ENCODE results near the gene TCF7. TPM values are rescaled to one million over a fixed set of nuclear protein-coding genes. Genes with fewer than 3 reads are reported as not detected.

The TCF7 gene
- total and polyA plus RNA-seq, 4 donors: 1.3 to 2.7 (median 2.2) TPM

GRCh38 chr5:134128648-134128995 is 14.1 kb downstream of the TCF7 start:
- TF ChIP-seq FOXA2 (IDR thresholded peaks at IDR 0.05) (no peak), RXRA (IDR thresholded peaks at IDR 0.05) (no peak), HNF4G (IDR thresholded peaks at IDR 0.05) (no peak), EGR1 (IDR thresholded peaks at IDR 0.05; ENCODE audit: low read depth in 2 of 2) (no peak), MAX (IDR thresholded peaks at IDR 0.05) (no peak), NR2F2 (IDR thresholded peaks at IDR 0.05) (no peak), ZBTB33 (IDR thresholded peaks at IDR 0.05) (no peak), FOXA1 (IDR thresholded peaks at IDR 0.05) (no peak), CTCF (IDR thresholded peaks at IDR 0.05; ENCODE audit: low read depth, low read length, missing input control) (no peak), GABPA (IDR thresholded peaks at IDR 0.05 in 1 of 2, conservative IDR thresholded peaks at IDR 0.05 in 1 of 2) (no peak), TAF1 (conservative IDR thresholded peaks at IDR 0.05) (no peak), YY1 (IDR thresholded peaks at IDR 0.05) (no peak), RAD21 (IDR thresholded peaks at IDR 0.05) (no peak), HNF4A (conservative IDR thresholded peaks at IDR 0.05) (no peak), SP1 (IDR thresholded peaks at IDR 0.05) (no peak)
- 94% methylated on average over 5 of the region's 5 CpGs for WGBS
- no peaks in the 10 kb centered on the region for H3K9me3 ChIP-seq (ENCODE audit: control insufficient read depth in 4 of 4, low read length in 3 of 4)
- no peak overlapping the region for H3K4me3 ChIP-seq (ENCODE audit: low read depth in 1 of 3, low read length in 3 of 3)
- no peak overlapping the region for H3K27ac ChIP-seq (ENCODE audit: low read depth in 1 of 2, low read length in 2 of 2)
- H3K36me3 ChIP-seq (ENCODE audit: control insufficient read depth in 4 of 4, insufficient read depth in 3 of 4, low read depth in 1 of 4, low read length in 3 of 4): no peaks in the 10 kb centered on the region
- H3K27me3 ChIP-seq (ENCODE audit: control insufficient read depth in 4 of 4, insufficient read depth in 4 of 4, low read length in 3 of 4): no peaks in the 10 kb centered on the region
- peaks cover 0 to 10% (median 6%) of the 10 kb centered on the region in 4 donors for H3K4me1 ChIP-seq (ENCODE audit: control insufficient read depth in 4 of 4, insufficient read depth in 4 of 4, low read length in 3 of 4)
- H3K9ac ChIP-seq (ENCODE audit: low read depth in 1 of 2, low read length in 2 of 2): no peak overlapping the region
- DNase-seq (ENCODE audit: low spot score): no peak

GRCh38 chr5:134129411-134130238 is 15.1 kb downstream of the TCF7 start:
- TF ChIP-seq FOXA2 (IDR thresholded peaks at IDR 0.05): no peak
- no peak for TF ChIP-seq HNF4A (conservative IDR thresholded peaks at IDR 0.05)
- TF ChIP-seq ATF3 (IDR thresholded peaks at IDR 0.05): no peak
- no peak for TF ChIP-seq REST (IDR thresholded peaks at IDR 0.05)
- TF ChIP-seq RXRA (IDR thresholded peaks at IDR 0.05): no peak
- WGBS: 89% methylated on average over 25 of the region's 25 CpGs
- H3K9me3 ChIP-seq (ENCODE audit: control insufficient read depth in 4 of 4, low read length in 3 of 4): no peaks in the 10 kb centered on the region
- H3K27me3 ChIP-seq (ENCODE audit: control insufficient read depth in 4 of 4, insufficient read depth in 4 of 4, low read length in 3 of 4): no peaks in the 10 kb centered on the region
- no peak overlapping the region for H3K27ac ChIP-seq (ENCODE audit: low read depth in 1 of 2, low read length in 2 of 2)
- H3K36me3 ChIP-seq (ENCODE audit: control insufficient read depth in 4 of 4, insufficient read depth in 3 of 4, low read depth in 1 of 4, low read length in 3 of 4): peaks cover 0 to 6% (median under 1%) of the 10 kb centered on the region in 4 donors
- H3K4me1 ChIP-seq (ENCODE audit: control insufficient read depth in 4 of 4, insufficient read depth in 4 of 4, low read length in 3 of 4): peaks cover 0 to 9% (median 6%) of the 10 kb centered on the region in 4 donors
- H3K4me3 ChIP-seq (ENCODE audit: low read depth in 1 of 3, low read length in 3 of 3): no peak overlapping the region
- no peak overlapping the region for H3K9ac ChIP-seq (ENCODE audit: low read depth in 1 of 2, low read length in 2 of 2)
- no peak for DNase-seq (ENCODE audit: low spot score)

All from liver (tissue), 9 donors.